Measurements from ENCODE around the gene ZBED4.

DNA sequence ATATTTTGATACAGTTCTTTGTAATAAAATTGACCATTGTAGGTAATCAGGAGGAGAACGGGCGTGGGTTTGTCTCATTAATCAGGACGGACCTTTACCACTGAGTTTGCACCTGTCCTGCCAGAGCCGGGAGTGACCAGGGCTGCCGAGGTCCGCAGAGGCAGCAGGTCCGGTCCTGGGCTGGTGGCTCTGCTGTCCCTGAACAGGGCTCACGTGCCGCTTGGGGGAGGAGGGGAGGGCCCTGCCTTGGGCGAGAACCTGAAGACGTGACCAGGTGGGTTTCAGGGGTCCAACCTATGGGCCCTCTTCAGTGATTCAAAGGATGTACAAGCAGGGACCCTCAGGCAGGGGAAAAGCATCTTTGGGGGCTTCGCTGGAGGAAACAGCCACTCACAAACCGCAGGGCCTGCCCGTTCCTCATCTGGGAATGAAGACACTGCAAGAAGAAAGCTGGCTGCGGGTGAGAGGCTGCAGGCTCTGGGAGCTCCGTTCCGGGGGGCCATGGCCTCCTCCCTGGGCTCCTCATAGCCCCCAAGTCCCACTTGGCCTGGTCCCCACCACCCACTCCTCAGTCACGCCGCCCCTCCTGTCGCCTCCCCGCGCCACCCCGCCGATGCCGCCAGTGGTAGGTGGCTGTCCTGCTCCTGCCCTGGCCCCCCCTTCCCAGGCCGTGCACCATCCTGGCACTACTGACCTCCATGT lies 74.0 kb downstream of the ZBED4 start:
- TF ChIP-seq, protein P1, sequence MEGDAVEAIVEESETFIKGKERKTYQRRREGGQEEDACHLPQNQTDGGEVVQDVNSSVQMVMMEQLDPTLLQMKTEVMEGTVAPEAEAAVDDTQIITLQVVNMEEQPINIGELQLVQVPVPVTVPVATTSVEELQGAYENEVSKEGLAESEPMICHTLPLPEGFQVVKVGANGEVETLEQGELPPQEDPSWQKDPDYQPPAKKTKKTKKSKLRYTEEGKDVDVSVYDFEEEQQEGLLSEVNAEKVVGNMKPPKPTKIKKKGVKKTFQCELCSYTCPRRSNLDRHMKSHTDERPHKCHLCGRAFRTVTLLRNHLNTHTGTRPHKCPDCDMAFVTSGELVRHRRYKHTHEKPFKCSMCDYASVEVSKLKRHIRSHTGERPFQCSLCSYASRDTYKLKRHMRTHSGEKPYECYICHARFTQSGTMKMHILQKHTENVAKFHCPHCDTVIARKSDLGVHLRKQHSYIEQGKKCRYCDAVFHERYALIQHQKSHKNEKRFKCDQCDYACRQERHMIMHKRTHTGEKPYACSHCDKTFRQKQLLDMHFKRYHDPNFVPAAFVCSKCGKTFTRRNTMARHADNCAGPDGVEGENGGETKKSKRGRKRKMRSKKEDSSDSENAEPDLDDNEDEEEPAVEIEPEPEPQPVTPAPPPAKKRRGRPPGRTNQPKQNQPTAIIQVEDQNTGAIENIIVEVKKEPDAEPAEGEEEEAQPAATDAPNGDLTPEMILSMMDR (IDR thresholded peaks at IDR 0.05) = no peak
- TF ChIP-seq POLR2A (IDR thresholded peaks at IDR 0.05) = no peak
